ENCODE results near the gene DEXI. TPM values are rescaled to one million over a fixed set of nuclear protein-coding genes. Genes with fewer than 3 reads are reported as not detected.
A peak's percentile ranks its signal among the peaks of the same experiment; 100 is the strongest.

Gene DEXI
- total RNA-seq, 2 experiments from 2014 or later, result 24.2 to 24.7 TPM

GRCh38 chr16:10979717-10980601 lies 37.7 kb upstream of the DEXI start:
- Mint-ChIP-seq H3K27me3 (no peaks in the 10 kb centered on the region), H3K9me3 (no peaks in the 10 kb centered on the region), H3K4me1 (peaks cover 87% of the 10 kb centered on the region), H3K36me3 (ENCODE audit: low read depth) (peaks cover 65% of the 10 kb centered on the region), H3K4me3 (no peak overlapping the region), H3K27ac (peak overlapping the region; percentile 40)
- DNase-seq, result no peak
- CTCF ChIA-PET, result interaction anchor here (0.8 to 1.7 kb wide), 8 partner anchors 8 to 254 kb away, joined by 3 to 16 read pairs (median 3); partner anchors contain the start of gene DEXI
- POLR2A ChIA-PET, result interaction anchor here (1.0 to 1.6 kb wide), 7 partner anchors 8 to 276 kb away, joined by 3 to 8 read pairs (median 4); partner anchors contain the start of gene SOCS1

- Mint-ChIP-seq H3K27ac (peak overlapping the region; percentile 44), H3K4me1 (peaks cover 88% of the 10 kb centered on the region), H3K9me3 (no peaks in the 10 kb centered on the region), H3K27me3 (no peaks in the 10 kb centered on the region), H3K4me3 (no peak overlapping the region), H3K36me3 (ENCODE audit: low read depth) (peaks cover 64% of the 10 kb centered on the region)
- DNase-seq, result no peak
- ChIA-PET CTCF (no interaction called here), POLR2A (interaction anchor here (1.1 kb wide), 2 partner anchors 73 to 275 kb away, joined by 3 to 7 read pairs; no protein-coding TSS in a partner anchor)
Observed at GRCh38 chr16:10978871-10979446, 36.7 kb upstream of the DEXI start.

- Mint-ChIP-seq H3K36me3 (ENCODE audit: low read depth) (peaks cover 62% of the 10 kb centered on the region), H3K27me3 (no peaks in the 10 kb centered on the region), H3K27ac (peak overlapping the region; percentile 18), H3K4me1 (peaks cover 86% of the 10 kb centered on the region), H3K4me3 (no peak overlapping the region), H3K9me3 (no peaks in the 10 kb centered on the region)
- ChIA-PET POLR2A (interaction anchor here (1.1 kb wide), 1 partner anchor 74 kb away, joined by 7 read pairs; no protein-coding TSS in a partner anchor), CTCF (interaction anchor here (0.7 kb wide), 1 partner anchor 1091 kb away, joined by 3 read pairs; no protein-coding TSS in a partner anchor)
- no peak for DNase-seq
Observed at GRCh38 chr16:10978124-10978523, 35.9 kb upstream of the DEXI start.

- H3K27ac Mint-ChIP-seq, result no peak overlapping the region
- no peak for DNase-seq
Observed at GRCh38 chr16:10976634-10977033, 34.4 kb upstream of the DEXI start.

GRCh38 chr16:10972819-10973464 lies 30.7 kb upstream of the DEXI start:
- peak overlapping the region; percentile 37 for H3K4me3 Mint-ChIP-seq
- no peaks in the 10 kb centered on the region for H3K27me3 Mint-ChIP-seq
- peaks cover 79% of the 10 kb centered on the region for H3K4me1 Mint-ChIP-seq
- ChIA-PET CTCF (interaction anchor here (0.6 to 12.6 kb wide), 21 partner anchors 9 to 432 kb away, joined by 3 to 233 read pairs (median 4); partner anchors contain the start of gene SOCS1), POLR2A (interaction anchor here (0.6 to 15.3 kb wide), 11 partner anchors 8 to 382 kb away, joined by 3 to 309 read pairs (median 4); partner anchors contain the start of gene SOCS1)
- H3K36me3 Mint-ChIP-seq (ENCODE audit: low read depth), result peaks cover 49% of the 10 kb centered on the region
- no peaks in the 10 kb centered on the region for H3K9me3 Mint-ChIP-seq
- H3K27ac Mint-ChIP-seq, result peak overlapping the region; percentile 82
- DNase-seq, result no peak

More at GRCh38 chr16:10976634-10977033, 34.4 kb upstream of the DEXI start:
- ChIA-PET POLR2A (interaction anchor here (3.9 to 15.3 kb wide), 2 partner anchors 12 to 278 kb away, joined by 11 to 309 read pairs; partner anchors contain the start of gene SOCS1), CTCF (interaction anchor here (1.3 to 1.6 kb wide), 2 partner anchors 13 to 279 kb away, joined by 4 to 5 read pairs; partner anchors contain the start of gene SOCS1)
- H3K4me3 Mint-ChIP-seq, result no peak overlapping the region
- H3K9me3 Mint-ChIP-seq, result no peaks in the 10 kb centered on the region
- peaks cover 64% of the 10 kb centered on the region for H3K36me3 Mint-ChIP-seq (ENCODE audit: low read depth)
- H3K27me3 Mint-ChIP-seq, result no peaks in the 10 kb centered on the region
- H3K4me1 Mint-ChIP-seq, result peaks cover 86% of the 10 kb centered on the region

- peak overlapping the region; percentile 82 for H3K27ac Mint-ChIP-seq
- peaks cover 43% of the 10 kb centered on the region for H3K36me3 Mint-ChIP-seq (ENCODE audit: low read depth)
- H3K27me3 Mint-ChIP-seq, result no peaks in the 10 kb centered on the region
- ChIA-PET CTCF (interaction anchor here (1.0 to 12.6 kb wide), 20 partner anchors 8 to 433 kb away, joined by 3 to 233 read pairs (median 4); partner anchors contain the start of gene SOCS1), POLR2A (interaction anchor here (0.6 to 15.3 kb wide), 11 partner anchors 8 to 382 kb away, joined by 3 to 309 read pairs (median 4); partner anchors contain the start of gene SOCS1)
- no peaks in the 10 kb centered on the region for H3K9me3 Mint-ChIP-seq
- H3K4me3 Mint-ChIP-seq, result peak overlapping the region; percentile 0
- no peak for DNase-seq
- H3K4me1 Mint-ChIP-seq, result peaks cover 74% of the 10 kb centered on the region
Observed at GRCh38 chr16:10972108-10972818, 30.0 kb upstream of the DEXI start.

GRCh38 chr16:10971560-10971961 lies 29.3 kb upstream of the DEXI start:
- H3K27me3 Mint-ChIP-seq, result no peaks in the 10 kb centered on the region
- DNase-seq, result peak; percentile 50
- CTCF ChIA-PET, result interaction anchor here (0.5 to 12.6 kb wide), 33 partner anchors 7 to 563 kb away, joined by 3 to 233 read pairs (median 4); partner anchors contain the start of gene SOCS1
- POLR2A ChIA-PET, result interaction anchor here (0.8 to 15.3 kb wide), 7 partner anchors 12 to 385 kb away, joined by 3 to 309 read pairs (median 4); partner anchors contain the start of gene SOCS1
- peaks cover 46% of the 10 kb centered on the region for H3K36me3 Mint-ChIP-seq (ENCODE audit: low read depth)
- no peak overlapping the region for H3K4me3 Mint-ChIP-seq
- peak overlapping the region; percentile 82 for H3K27ac Mint-ChIP-seq
- H3K4me1 Mint-ChIP-seq, result peaks cover 74% of the 10 kb centered on the region
- no peaks in the 10 kb centered on the region for H3K9me3 Mint-ChIP-seq

GRCh38 chr16:10970065-10970464 lies 27.8 kb upstream of the DEXI start:
- peaks cover 84% of the 10 kb centered on the region for H3K4me1 Mint-ChIP-seq
- ChIA-PET POLR2A (interaction anchor here (1.3 to 15.3 kb wide), 3 partner anchors 14 to 285 kb away, joined by 3 to 309 read pairs (median 5); partner anchors contain the start of gene SOCS1), CTCF (interaction anchor here (1.0 to 12.6 kb wide), 6 partner anchors 10 to 437 kb away, joined by 3 to 233 read pairs (median 4); partner anchors contain the start of gene SOCS1)
- H3K27me3 Mint-ChIP-seq, result no peaks in the 10 kb centered on the region
- no peak for DNase-seq
- H3K27ac Mint-ChIP-seq, result no peak overlapping the region
- peaks cover 4% of the 10 kb centered on the region for H3K9me3 Mint-ChIP-seq
- peaks cover 52% of the 10 kb centered on the region for H3K36me3 Mint-ChIP-seq (ENCODE audit: low read depth)
- no peak overlapping the region for H3K4me3 Mint-ChIP-seq

GRCh38 chr16:10969615-10970014 lies 27.3 kb upstream of the DEXI start:
- ChIA-PET CTCF (interaction anchor here (1.0 to 12.6 kb wide), 8 partner anchors 11 to 437 kb away, joined by 3 to 233 read pairs (median 4); partner anchors contain the start of gene SOCS1), POLR2A (interaction anchor here (1.3 to 15.3 kb wide), 3 partner anchors 14 to 285 kb away, joined by 3 to 309 read pairs (median 5); partner anchors contain the start of gene SOCS1)
- Mint-ChIP-seq H3K27me3 (no peaks in the 10 kb centered on the region), H3K4me3 (no peak overlapping the region), H3K9me3 (peaks cover 4% of the 10 kb centered on the region), H3K4me1 (peaks cover 84% of the 10 kb centered on the region), H3K27ac (no peak overlapping the region), H3K36me3 (ENCODE audit: low read depth) (peaks cover 48% of the 10 kb centered on the region)
- no peak for DNase-seq

- H3K27me3 Mint-ChIP-seq, result no peaks in the 10 kb centered on the region
- H3K36me3 Mint-ChIP-seq (ENCODE audit: low read depth), result peaks cover 49% of the 10 kb centered on the region
- H3K27ac Mint-ChIP-seq, result no peak overlapping the region
- peaks cover 86% of the 10 kb centered on the region for H3K4me1 Mint-ChIP-seq
- ChIA-PET POLR2A (interaction anchor here (0.8 to 15.3 kb wide), 5 partner anchors 12 to 386 kb away, joined by 3 to 309 read pairs (median 3); partner anchors contain the start of gene SOCS1), CTCF (interaction anchor here (0.8 to 12.6 kb wide), 7 partner anchors 14 to 438 kb away, joined by 3 to 233 read pairs (median 4); partner anchors contain the start of gene SOCS1)
- no peak overlapping the region for H3K4me3 Mint-ChIP-seq
- no peak for DNase-seq
- peaks cover 4% of the 10 kb centered on the region for H3K9me3 Mint-ChIP-seq
Observed at GRCh38 chr16:10968498-10968897, 26.2 kb upstream of the DEXI start.

GRCh38 chr16:10967986-10968385 lies 25.7 kb upstream of the DEXI start:
- no peak for DNase-seq
- no peak overlapping the region for H3K27ac Mint-ChIP-seq
- POLR2A ChIA-PET, result interaction anchor here (0.8 to 15.3 kb wide), 5 partner anchors 12 to 387 kb away, joined by 3 to 309 read pairs (median 4); partner anchors contain the start of gene SOCS1

More at GRCh38 chr16:10967986-10968385, 25.7 kb upstream of the DEXI start:
- no peaks in the 10 kb centered on the region for H3K27me3 Mint-ChIP-seq
- H3K4me3 Mint-ChIP-seq, result no peak overlapping the region
- CTCF ChIA-PET, result interaction anchor here (0.8 to 12.6 kb wide), 4 partner anchors 15 to 389 kb away, joined by 3 to 233 read pairs (median 6); partner anchors contain the start of gene SOCS1
- H3K4me1 Mint-ChIP-seq, result peaks cover 86% of the 10 kb centered on the region
- H3K36me3 Mint-ChIP-seq (ENCODE audit: low read depth), result peaks cover 49% of the 10 kb centered on the region
- H3K9me3 Mint-ChIP-seq, result peaks cover 4% of the 10 kb centered on the region
